H1 (cell line): ENCODE measurements around the gene MINPP1. TPM values are rescaled to one million over a fixed set of nuclear protein-coding genes. Genes with fewer than 3 reads are reported as not detected.

Experiments used
- CTCF ChIA-PET: fragments of 300-600 bp; sonication (Branson Sonifier 250); formaldehyde crosslinking; loops from one replicate; lab custom pipeline; 2021; ENCODE audit not compliant: partially characterized antibody; lab: Charles Lee
- POLR2A ChIA-PET: fragments of 300-600 bp; sonication (Branson Sonifier 250); formaldehyde crosslinking; loops from one replicate; lab custom pipeline; 2021; ENCODE audit warnings: inconsistent platforms; ENCODE audit not compliant: partially characterized antibody; lab: Charles Lee
- DNase-seq, 2 experiments: peaks; one replicate each; pipeline versions ENCODE4 v3.0.0 to v3.0.0-alpha.2; 2010 to 2022; ENCODE audit warnings: low spot score in 2 of 2, low read depth in 1 of 2, mixed read lengths in 1 of 2
- FAIRE-seq: peaks from 2 replicates; lab custom pipeline; 2011; peaks lifted over from hg19 to GRCh38; lab: Jason Lieb, UNC
- H2AFZ ChIP-seq: 2 replicates; pipeline ENCODE4 v1.8.1; 2012; ENCODE audit warnings: low read length, inconsistent platforms
- H2AK5ac ChIP-seq: 2 replicates; pipeline ENCODE4 v1.6.1; 2013; ENCODE audit warnings: low read depth, low read length
- H2BK120ac ChIP-seq: replicated peaks from 2 replicates; pipeline ENCODE3; 2013; ENCODE audit warnings: low read depth, low read length, inconsistent platforms
- H2BK12ac ChIP-seq: 2 replicates; pipeline ENCODE4 v1.6.1; 2013; ENCODE audit warnings: low read depth, low read length
- H2BK15ac ChIP-seq: 2 replicates; pipeline ENCODE4 v1.6.1; 2013; ENCODE audit warnings: low read length
- H2BK20ac ChIP-seq: 2 replicates; pipeline ENCODE4 v1.6.1; 2013; ENCODE audit warnings: low read length
- H2BK5ac ChIP-seq: 2 replicates; pipeline ENCODE4 v1.6.1; 2013; ENCODE audit warnings: low read depth, low read length
- H3K14ac ChIP-seq: 2 replicates; pipeline ENCODE4 v1.6.1; 2013; ENCODE audit warnings: inconsistent platforms; ENCODE audit not compliant: insufficient read length
- H3K18ac ChIP-seq: 2 replicates; pipeline ENCODE4 v1.6.1; 2013; ENCODE audit warnings: low read length; ENCODE audit errors: extremely low read depth
- H3K23ac ChIP-seq: 2 replicates; pipeline ENCODE4 v1.6.1; 2013; ENCODE audit warnings: inconsistent platforms; ENCODE audit not compliant: insufficient read length
- H3K23me2 ChIP-seq: 2 replicates; pipeline ENCODE4 v1.6.1; 2013; ENCODE audit warnings: low read depth, low read length
- H3K27ac ChIP-seq: 2 replicates; pipeline ENCODE4 v1.6.1; 2011; ENCODE audit warnings: low read depth, low read length, inconsistent platforms
- H3K27me3 ChIP-seq, 4 experiments: replicated peaks in 1 of 4; 1 replicate in 1 of 4; 2 replicates in 3 of 4; pipeline versions ENCODE4 v1.6.1 to v1.8.1; 2011 to 2013; ENCODE audit warnings: low read length in 3 of 4, mild to moderate bottlenecking in 3 of 4, inconsistent platforms in 2 of 4, mixed read lengths in 2 of 4, moderate library complexity in 1 of 4; ENCODE audit not compliant: control insufficient read depth in 3 of 4, insufficient read depth in 3 of 4; ENCODE audit errors: extremely low read depth in 1 of 4
- H3K36me3 ChIP-seq, 4 experiments: 2 replicates each; pipeline versions ENCODE4 v1.6.1 to v1.8.1; 2011 to 2013; ENCODE audit warnings: mild to moderate bottlenecking in 4 of 4, low read length in 3 of 4, moderate library complexity in 2 of 4, control low read depth in 1 of 4, inconsistent platforms in 1 of 4; ENCODE audit not compliant: insufficient read depth in 4 of 4, control insufficient read depth in 2 of 4
- H3K4ac ChIP-seq: replicated peaks from 2 replicates; pipeline ENCODE3; 2013; ENCODE audit warnings: low read length, low read depth, mixed read lengths, inconsistent platforms; ENCODE audit not compliant: insufficient read length
- H3K4me1 ChIP-seq, 4 experiments: replicated peaks in 1 of 4; 1 replicate in 1 of 4; 2 replicates in 3 of 4; pipeline versions ENCODE4 v1.6.1 to v1.8.1; 2011 to 2013; ENCODE audit warnings: low read length in 3 of 4, inconsistent platforms in 2 of 4, mixed read lengths in 1 of 4; ENCODE audit not compliant: insufficient read depth in 4 of 4, control insufficient read depth in 3 of 4
- H3K4me2 ChIP-seq, 2 experiments: 2 replicates each; pipeline versions ENCODE4 v1.6.1 to v1.8.1; 2011 to 2013; ENCODE audit warnings: low read depth in 2 of 2, low read length in 2 of 2, control low read depth in 1 of 2, inconsistent platforms in 1 of 2, mild to moderate bottlenecking in 1 of 2; ENCODE audit not compliant: insufficient read depth in 1 of 2
- H3K4me3 ChIP-seq, 4 experiments: fragments of 200-600, 300-600 bp in 1 of 4; sonication (generic), shearing (Covaris generic), sonication (Bioruptor Twin) in 1 of 4; 2 replicates each; pipeline versions ENCODE4 v1.5.1 to v1.8.1; 2011 to 2016; ENCODE audit warnings: low read length in 4 of 4, low read depth in 3 of 4, control low read depth in 2 of 4, inconsistent platforms in 2 of 4, mild to moderate bottlenecking in 2 of 4, mixed read lengths in 1 of 4, moderate library complexity in 1 of 4; ENCODE audit not compliant: insufficient read depth in 2 of 4; ENCODE audit errors: extremely low read depth in 1 of 4
- H3K56ac ChIP-seq: replicated peaks from 2 replicates; pipeline ENCODE3; 2013; ENCODE audit warnings: low read depth, mild to moderate bottlenecking, mixed read lengths, low read length, inconsistent platforms; ENCODE audit not compliant: insufficient read length
- H3K79me1 ChIP-seq: 2 replicates; pipeline ENCODE4 v1.6.1; 2013; ENCODE audit warnings: low read depth, low read length, control low read depth
- H3K79me2 ChIP-seq, 2 experiments: 2 replicates each; pipeline versions ENCODE4 v1.6.1 to v1.8.1; 2012 to 2013; ENCODE audit warnings: low read length in 2 of 2, mild to moderate bottlenecking in 2 of 2, inconsistent platforms in 1 of 2; ENCODE audit not compliant: insufficient read depth in 2 of 2, control insufficient read depth in 1 of 2
- H3K9ac ChIP-seq, 4 experiments: replicated peaks in 1 of 4; 1 replicate in 1 of 4; 2 replicates in 3 of 4; pipeline versions ENCODE4 v1.6.1 to v1.8.1; 2011 to 2013; ENCODE audit warnings: low read depth in 3 of 4, low read length in 3 of 4, control low read depth in 2 of 4, mild to moderate bottlenecking in 2 of 4, moderate library complexity in 2 of 4, inconsistent platforms in 1 of 4; ENCODE audit errors: extremely low read depth in 1 of 4
- H3K9me3 ChIP-seq, 2 experiments: 2 replicates each; pipeline versions ENCODE4 v1.6.1 to v1.8.1; 2012 to 2013; ENCODE audit warnings: mild to moderate bottlenecking in 2 of 2, moderate library complexity in 2 of 2, control low read depth in 1 of 2, inconsistent platforms in 1 of 2, low read depth in 1 of 2, low read length in 1 of 2, mixed read lengths in 1 of 2; ENCODE audit not compliant: insufficient read depth in 2 of 2
- H4K20me1 ChIP-seq, 2 experiments: replicated peaks in 1 of 2; 2 replicates each; pipeline versions ENCODE3 to v1.8.1; 2011 to 2013; ENCODE audit warnings: inconsistent platforms in 2 of 2, low read length in 2 of 2, mild to moderate bottlenecking in 1 of 2; ENCODE audit not compliant: insufficient read depth in 2 of 2, control insufficient read depth in 1 of 2
- H4K5ac ChIP-seq: 2 replicates; pipeline ENCODE4 v1.6.1; 2013; ENCODE audit warnings: low read length, low read depth, mixed read lengths, inconsistent platforms; ENCODE audit not compliant: insufficient read length
- H4K8ac ChIP-seq: 2 replicates; pipeline ENCODE4 v1.8.0; 2013; ENCODE audit warnings: mild to moderate bottlenecking, moderate library complexity, low read length, inconsistent platforms; ENCODE audit not compliant: insufficient read depth; ENCODE audit errors: extremely low read depth
- H4K91ac ChIP-seq: replicated peaks from 2 replicates; pipeline ENCODE3; 2013; ENCODE audit warnings: low read length, mixed read lengths, inconsistent platforms; ENCODE audit not compliant: insufficient read length
- ASH2L ChIP-seq: fragments of 200-600, 300-600 bp; sonication (generic); IDR thresholded peaks from one replicate; pipeline ENCODE4 v1.7.1; 2017; ENCODE audit warnings: low read length
- CREB1 ChIP-seq: IDR thresholded peaks from 2 replicates; pipeline ENCODE4 v1.6.1; 2012; ENCODE audit warnings: inconsistent platforms
- E2F6 ChIP-seq: IDR thresholded peaks from 2 replicates; pipeline ENCODE4 v1.6.1; 2012; ENCODE audit warnings: inconsistent platforms
- GTF2F1 ChIP-seq: IDR thresholded peaks from 2 replicates; pipeline ENCODE4 v1.6.1; 2012; ENCODE audit warnings: low read depth, low read length, improper control_type of control experiment, borderline replicate concordance
- HDAC6 ChIP-seq: IDR thresholded peaks from one replicate; pipeline ENCODE4 v1.7.1; 2012; ENCODE audit warnings: low read depth, mild to moderate bottlenecking, inconsistent platforms, low read length, moderate library complexity
- SAP30 ChIP-seq: fragments of 300-600 bp; sonication (generic); IDR thresholded peaks from 2 replicates; pipeline ENCODE4 v1.7.1; 2012; ENCODE audit warnings: low read length, moderate library complexity, mild to moderate bottlenecking, inconsistent platforms; ENCODE audit not compliant: insufficient read depth, insufficient replicate concordance
- SP2 ChIP-seq: IDR thresholded peaks from 2 replicates; pipeline ENCODE4 v1.6.1; 2012; ENCODE audit warnings: mild to moderate bottlenecking, low read length, inconsistent platforms
- USF2 ChIP-seq: IDR thresholded peaks from 2 replicates; pipeline ENCODE4 v1.6.1; 2011; ENCODE audit warnings: low read length, improper control_type of control experiment
- WGBS, 2 experiments: shearing (Covaris generic) in 1 of 2; methylation state at CpG; one replicate each; pipeline versions ENCODE4 v1.1.6 to v1.1.7; 2013 to 2015; ENCODE audit warnings: low lambda C conversion rate in 2 of 2, mixed read lengths in 2 of 2, inconsistent platforms in 1 of 2, low coverage in 1 of 2, missing lambda C conversion rate in 1 of 2; ENCODE audit not compliant: insufficient replicate concordance in 2 of 2, insufficient coverage in 1 of 2, insufficient read length in 1 of 2; ENCODE audit errors: extremely low coverage in 1 of 2, missing lambda C conversion rate in 1 of 2; 5-methylcytosine and 5-hydroxymethylcytosine counted together
- polyA plus RNA-seq, 7 experiments: library from polyadenylated mRNA; depleted of rRNA in 3 of 7; stranded (reverse) in 5 of 7; unstranded in 2 of 7; fragments of >200 nt in 5 of 7; fragments of 200-250 nt in 2 of 7; gene quantifications; 1 replicate in 5 of 7; 2 replicates in 1 of 7; 4 replicates in 1 of 7; pipeline versions ENCODE4 v1.2.1 to v1.2.3, GENCODE V29; 2011 to 2013; ENCODE audit warnings: missing spikeins in 2 of 7, mixed read lengths in 2 of 7
- total RNA-seq: library from RNA; stranded (reverse); fragmentation: NEBNext Ultra II Directional; extraction: Animal tissue kit (Norgen Biotek cat#: 25700); gene quantifications from 2 replicates; pipeline ENCODE4 v1.2.1, GENCODE V29; 2021

MINPP1 gene
- total and polyA plus RNA-seq, 2 of the 8 experiments (the other 6 are each of a cell fraction or from before 2014, with no cell fraction given): 13.6 to 27.2 TPM

- ChIA-PET CTCF (interaction anchor here (1.6 kb wide), 1 partner anchor 80 kb away, joined by 4 read pairs; no protein-coding TSS in a partner anchor), POLR2A (no interaction called here)
- no peak for TF ChIP-seq USF2
- no peak for TF ChIP-seq HDAC6
- no peak for TF ChIP-seq E2F6
- no peak for TF ChIP-seq CREB1
- TF ChIP-seq GTF2F1: no peak
- TF ChIP-seq SP2: no peak
- no peak for TF ChIP-seq SAP30
- no peak for TF ChIP-seq ASH2L
- peak; percentile 77 for FAIRE-seq
- no peak overlapping the region for H2BK15ac ChIP-seq
- H3K23ac ChIP-seq: no peak overlapping the region
- H3K27me3 ChIP-seq: no peaks in the 10 kb centered on the region
- H2AK5ac ChIP-seq: no peak overlapping the region
- peak overlapping the region; percentile 5; the same call in 1 of the 2 replicates for H3K18ac ChIP-seq
- H2BK20ac ChIP-seq: no peak overlapping the region
- H3K4ac ChIP-seq: no peak overlapping the region
- H3K9me3 ChIP-seq: no peaks in the 10 kb centered on the region
- no peak overlapping the region for H4K91ac ChIP-seq
- no peak overlapping the region for H2BK120ac ChIP-seq
- no peak overlapping the region for H3K9ac ChIP-seq
- no peak overlapping the region for H3K56ac ChIP-seq
- no peaks in the 10 kb centered on the region for H4K20me1 ChIP-seq
- DNase-seq: peak in 1 of 2 experiments; percentile 9
- no peak overlapping the region for H3K27ac ChIP-seq
- H3K79me2 ChIP-seq: no peaks in the 10 kb centered on the region
- H3K14ac ChIP-seq: no peak overlapping the region
- H3K4me3 ChIP-seq: peak overlapping the region in 1 of 4 experiments; percentile 31; a peak in 1 of 8 replicates
- H3K36me3 ChIP-seq: no peaks in the 10 kb centered on the region
- WGBS, 2 experiments: 69% methylated on average over 3 of the region's 3 CpGs; no CpG with 5 or more reads in 1 of the 2 experiments
- H2AFZ ChIP-seq: no peak overlapping the region
- no peak overlapping the region for H2BK12ac ChIP-seq
- no peaks in the 10 kb centered on the region for H3K79me1 ChIP-seq
- H3K4me1 ChIP-seq: peaks cover 2 to 9% (median 5%) of the 10 kb centered on the region in 4 experiments; a peak in 4 of 7 replicates
- no peak overlapping the region for H4K8ac ChIP-seq
- H2BK5ac ChIP-seq: 0 out of 2 replicates have a peak overlapping the region, but pooled peaks have one; percentile 11
- no peak overlapping the region for H4K5ac ChIP-seq
- peak overlapping the region; percentile 48 to 63 for H3K4me2 ChIP-seq
- H3K23me2 ChIP-seq: no peaks in the 10 kb centered on the region
Measured at GRCh38 chr10:87559392-87559791, 54.7 kb downstream of the MINPP1 start.
